Thoracic aorta (tissue), 2 donors: ENCODE data around the gene SPRR2D. TPM values are rescaled to one million over a fixed set of nuclear protein-coding genes. Genes with fewer than 3 reads are reported as not detected.

Experiments
- ATAC-seq: fragments of 150-250 bp; one replicate; pipeline ENCODE4 v1.8.0; 2017; ENCODE audit warnings: low read depth; ENCODE audit not compliant: insufficient number of reproducible peaks, low FRiP score
- DNase-seq: peaks from one replicate; pipeline ENCODE4 v3.0.0-alpha.2; 2020; ENCODE audit warnings: low spot score
- H3K27ac ChIP-seq, 2 donors: fragments of 200-600 bp; sonication (generic); 1 replicate in 1 of 2; 2 replicates in 1 of 2; pipeline ENCODE4 v1.5.1; 2016; ENCODE audit warnings: mild to moderate bottlenecking in 2 of 2, moderate library complexity in 2 of 2
- H3K27me3 ChIP-seq: fragments of 200-600 bp; sonication (generic); replicated peaks from 2 replicates; pipeline ENCODE4 v1.6.0; 2016; ENCODE audit warnings: mild to moderate bottlenecking; ENCODE audit not compliant: insufficient read depth
- H3K36me3 ChIP-seq: fragments of 200-600 bp; sonication (generic); one replicate; pipeline ENCODE4 v1.5.1; 2016
- H3K4me1 ChIP-seq, 2 donors: fragments of 200-600 bp; sonication (generic); 1 replicate in 1 of 2; 2 replicates in 1 of 2; pipeline versions ENCODE4 v1.5.1 to v1.6.0; 2016; ENCODE audit warnings: low read depth in 2 of 2, mild to moderate bottlenecking in 1 of 2; ENCODE audit not compliant: control insufficient read depth in 1 of 2
- H3K4me3 ChIP-seq: fragments of 200-600 bp; sonication (generic); 2 replicates; pipeline ENCODE4 v1.5.1; 2016; ENCODE audit warnings: mild to moderate bottlenecking
- H3K9me3 ChIP-seq: fragments of 200-600 bp; sonication (generic); 2 replicates; pipeline ENCODE4 v1.5.1; 2016
- CTCF ChIP-seq: fragments of 200-600 bp; sonication (generic); IDR thresholded peaks from one replicate; pipeline ENCODE4 v1.5.1; 2019; ENCODE audit warnings: antibody characterized with exemption
- total RNA-seq, 2 donors: library from RNA; depleted of rRNA; stranded (reverse); fragments of >200 nt; gene quantifications; one replicate each; pipeline versions ENCODE4 v1.1.0 to v1.2.3, GENCODE V29; 2016

The SPRR2D gene
- total RNA-seq, 2 donors from 2014 or later = not detected

GRCh38 chr1:152996633-152997400 lies 44.1 kb downstream of the SPRR2D start:
- no peaks in the 10 kb centered on the region for H3K4me1 ChIP-seq
- peaks cover 4% of the 10 kb centered on the region for H3K9me3 ChIP-seq
- no peaks in the 10 kb centered on the region for H3K27me3 ChIP-seq
- TF ChIP-seq CTCF = no peak
- H3K36me3 ChIP-seq = no peaks in the 10 kb centered on the region
- ATAC-seq (no peak), DNase-seq (no peak)
- no peak overlapping the region for H3K27ac ChIP-seq
- no peak overlapping the region for H3K4me3 ChIP-seq

DNA sequence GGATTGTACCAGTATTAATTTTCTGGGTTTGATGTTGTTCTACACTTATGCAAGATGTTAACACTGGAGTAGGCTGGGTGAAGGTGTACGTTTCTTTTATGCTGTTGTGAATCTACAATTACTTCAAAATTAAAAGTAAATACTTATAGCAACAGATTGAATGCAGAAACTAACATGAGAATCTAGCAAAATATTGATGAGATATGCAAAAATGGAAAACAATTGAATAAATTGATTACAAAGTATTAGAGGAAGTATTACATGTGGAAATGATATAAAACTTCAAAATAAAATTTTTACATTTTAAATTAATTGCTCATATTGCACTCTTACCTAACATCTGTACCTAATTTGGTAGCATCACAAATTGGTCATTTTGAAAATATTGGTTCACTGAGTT lies 45.1 kb downstream of the SPRR2D start:
- ATAC-seq = no peak
- no peak for DNase-seq
- no peak overlapping the region for H3K27ac ChIP-seq

DNA sequence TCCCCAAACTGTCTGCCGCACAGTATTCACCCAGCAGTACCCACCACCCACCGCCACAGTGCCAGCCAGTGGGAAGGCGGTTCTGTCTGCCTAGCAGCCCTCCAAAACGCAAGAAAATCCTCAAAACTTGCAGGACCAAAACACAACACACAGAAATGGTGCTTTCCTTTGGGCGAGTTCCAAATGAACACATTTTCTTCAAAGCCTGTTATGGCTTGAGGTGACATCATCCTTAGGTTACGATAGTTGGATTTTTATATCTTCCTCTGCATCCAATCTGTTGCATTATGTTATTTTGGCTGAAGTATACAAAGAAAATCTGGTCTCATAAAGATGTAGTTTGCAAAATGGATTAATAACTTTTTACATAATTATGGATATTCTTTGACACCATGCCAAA lies 47.7 kb downstream of the SPRR2D start:
- Histone ChIP-seq H3K27me3 (no peaks in the 10 kb centered on the region), H3K4me1 (no peaks in the 10 kb centered on the region), H3K4me3 (no peak overlapping the region), H3K9me3 (peaks cover 4% of the 10 kb centered on the region), H3K27ac (no peak overlapping the region), H3K36me3 (no peaks in the 10 kb centered on the region)
- no peak for DNase-seq
- no peak for ATAC-seq
- no peak for TF ChIP-seq CTCF

More for the DNA sequence above, 45.1 kb downstream of the SPRR2D start:
- Histone ChIP-seq H3K9me3 (peaks cover 4% of the 10 kb centered on the region), H3K4me1 (no peaks in the 10 kb centered on the region), H3K27me3 (no peaks in the 10 kb centered on the region), H3K4me3 (no peak overlapping the region), H3K36me3 (no peaks in the 10 kb centered on the region)
- TF ChIP-seq CTCF = no peak

Other genes starting within 250 kb of the SPRR2D start
- gene LCE1D, start 244.4 kb downstream of the SPRR2D start, total RNA-seq = not detected
- 1 to 10 TPM in 1 of 2 donors, not detected in 1; 2.8 TPM for gene LCE1C, start 234.5 kb downstream of the SPRR2D start, total RNA-seq
- gene LCE1B, start 229.1 kb downstream of the SPRR2D start, total RNA-seq = not detected
- not detected for gene LCE1A, start 213.6 kb downstream of the SPRR2D start, total RNA-seq
- not detected for gene LCE6A, start 198.3 kb downstream of the SPRR2D start, total RNA-seq
- not detected for gene LCE7A, start 181.1 kb downstream of the SPRR2D start, total RNA-seq
- not detected for gene SMCP, start 162.8 kb downstream of the SPRR2D start, total RNA-seq
- under 1 TPM in 1 of 2 donors, not detected in 1; 0.27 TPM for gene IVL, start 132.6 kb downstream of the SPRR2D start, total RNA-seq
- not detected for gene SPRR5, start 93.9 kb downstream of the SPRR2D start, total RNA-seq
- gene SPRR4, start 70.5 kb downstream of the SPRR2D start, total RNA-seq = not detected
- not detected for gene SPRR1A, start 57.0 kb downstream of the SPRR2D start, total RNA-seq
- gene SPRR3, start 39.4 kb downstream of the SPRR2D start, total RNA-seq = not detected
- gene SPRR1B, start 9.9 kb downstream of the SPRR2D start, total RNA-seq = not detected
- gene SPRR2A, start 16.4 kb upstream of the SPRR2D start, total RNA-seq = not detected
- gene SPRR2B, start 30.5 kb upstream of the SPRR2D start, total RNA-seq = not detected
- gene SPRR2E, start 53.4 kb upstream of the SPRR2D start, total RNA-seq = not detected
- not detected for gene SPRR2F, start 72.4 kb upstream of the SPRR2D start, total RNA-seq
- not detected for gene SPRR2G, start 109.8 kb upstream of the SPRR2D start, total RNA-seq
- not detected for gene LELP1, start 162.3 kb upstream of the SPRR2D start, total RNA-seq
- gene PRR9, start 176.5 kb upstream of the SPRR2D start, total RNA-seq = not detected
- not detected for gene LORICRIN, start 218.6 kb upstream of the SPRR2D start, total RNA-seq